NCI-H1930 (cell line): ENCODE measurements around the gene MMADHC.
A peak's percentile ranks its signal among the peaks of the same experiment; 100 is the strongest.
"Not testable (repeated sequence)": the region's sequence is repeated elsewhere in the genome, so short reads cannot be mapped to it uniquely, and the experiment has no call there.

Experiments used
- DNase-seq, 2 experiments: peaks; one replicate each; lab custom pipeline; 2025; lab: John Stamatoyannopoulos, UW

Gene MMADHC

DNA sequence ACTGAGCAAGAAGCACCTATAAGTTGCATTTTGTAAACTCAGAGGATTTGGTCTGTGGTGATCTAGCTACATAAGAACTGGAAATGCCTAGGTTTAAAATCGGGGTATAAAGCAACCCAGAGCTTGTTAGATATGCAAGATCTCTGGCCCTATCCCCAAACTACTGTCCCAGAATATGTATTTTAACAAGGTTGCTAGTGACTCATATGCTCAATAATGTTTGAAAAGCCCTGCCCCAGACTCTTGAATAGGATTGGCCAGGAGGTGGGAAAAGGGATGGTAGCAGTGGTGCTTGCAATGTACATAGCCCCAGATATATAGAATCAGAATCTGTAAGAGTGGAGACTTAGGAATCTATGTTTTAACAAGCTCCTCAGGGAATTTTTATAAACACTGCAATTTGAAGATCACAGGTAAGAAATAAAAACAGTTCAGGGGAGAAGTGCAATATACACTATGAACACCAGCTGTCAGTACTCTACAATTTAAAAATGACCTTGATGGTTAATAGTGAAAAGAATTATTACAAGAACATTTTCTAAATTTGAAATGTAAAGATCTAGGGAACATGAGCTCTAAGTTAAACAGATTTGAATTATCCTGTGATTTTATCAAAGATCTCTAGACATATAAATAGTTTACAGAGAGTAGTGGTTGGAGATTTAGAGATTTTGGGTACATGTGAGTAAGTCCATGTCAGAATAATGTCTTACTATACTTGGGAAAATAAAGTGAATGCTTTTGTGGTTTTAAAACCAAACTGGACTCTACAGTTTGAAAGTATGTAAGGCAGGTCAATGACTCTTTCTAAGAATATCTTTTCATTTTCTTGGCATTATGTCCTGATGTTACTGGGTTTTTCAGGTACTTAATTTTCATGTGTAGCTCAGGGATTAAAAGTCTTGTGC, 7.7 kb upstream of the MMADHC start:
- no peak for DNase-seq

DNA sequence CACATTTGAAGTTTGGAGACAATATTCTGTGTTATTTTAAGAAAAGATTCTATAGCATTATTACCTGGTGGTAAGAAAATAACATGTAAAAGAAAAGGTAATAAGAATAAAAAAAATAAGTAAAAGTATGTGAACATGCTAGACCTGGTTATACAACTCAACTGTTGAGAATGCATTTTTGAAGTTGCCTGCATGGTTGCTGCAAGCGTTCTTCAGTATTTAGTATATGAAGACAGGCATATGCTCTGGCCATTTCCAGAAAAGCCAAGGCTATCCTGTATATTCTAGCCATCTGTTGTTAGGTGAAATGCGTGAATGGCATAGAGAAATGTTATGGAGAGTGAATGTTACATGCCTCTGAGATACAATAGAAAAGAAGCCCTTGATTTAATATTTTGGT, 6.8 kb upstream of the MMADHC start:
- DNase-seq = no peak

DNA sequence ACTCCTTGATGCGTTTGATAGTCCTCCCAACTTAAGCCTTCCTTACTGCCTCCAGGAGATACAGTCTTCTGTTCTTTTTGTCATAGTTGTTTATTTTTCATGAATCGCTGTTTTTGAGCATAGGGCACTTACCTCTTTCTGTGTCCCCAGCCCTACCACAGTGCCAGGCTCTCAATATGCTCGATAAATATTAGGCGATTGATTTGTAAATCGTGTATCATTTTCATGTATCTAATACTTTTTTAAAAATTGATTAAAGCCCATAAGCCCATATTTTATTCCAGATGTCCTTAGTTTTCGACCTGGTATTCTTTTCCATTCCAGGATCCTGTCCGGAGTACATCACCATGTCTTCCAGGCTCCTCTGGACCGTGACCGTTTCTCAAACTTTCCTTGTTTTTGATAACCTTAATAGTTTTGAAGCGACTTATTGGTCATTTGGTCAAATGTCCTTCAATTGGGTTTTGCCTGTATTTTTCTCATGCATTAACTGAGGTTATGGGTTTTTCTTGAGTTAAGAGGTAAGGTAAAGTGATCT, 444 bp upstream of the MMADHC start:
- no peak for DNase-seq

DNA sequence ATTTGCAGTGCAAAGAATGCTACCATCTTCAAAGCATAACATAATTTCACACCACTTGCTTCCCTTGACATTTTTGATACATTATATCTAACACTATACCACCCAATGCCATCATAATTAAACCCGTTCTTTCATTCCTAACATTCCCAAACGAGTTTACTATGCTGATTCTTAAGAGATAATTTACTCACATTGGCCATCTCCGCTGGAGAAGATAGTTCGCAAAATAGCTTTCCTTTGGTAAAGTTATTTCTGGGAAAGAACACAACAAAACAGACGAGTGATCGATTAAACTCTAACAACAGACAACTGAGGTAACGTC, 716 bp downstream of the MMADHC start:
- no peak for DNase-seq

DNA sequence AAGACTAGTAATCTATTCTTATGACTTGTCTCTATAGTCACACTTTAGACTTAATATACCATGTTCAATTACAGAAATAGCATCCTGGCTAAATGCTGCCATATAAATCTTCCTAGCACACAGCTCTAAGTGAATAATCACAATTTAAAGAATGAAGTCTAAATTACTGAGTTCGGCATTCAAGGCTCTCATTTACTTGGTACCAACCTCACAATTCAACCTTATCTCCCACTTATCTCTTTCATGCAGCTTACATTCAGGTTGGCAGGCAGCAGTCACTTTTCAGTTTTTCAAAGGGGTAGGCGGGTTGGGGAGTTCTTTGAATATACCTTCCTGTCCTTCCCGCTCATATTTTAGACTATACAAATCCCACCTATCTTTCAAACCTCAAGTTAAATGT, 1.5 kb downstream of the MMADHC start:
- DNase-seq = no peak

DNA sequence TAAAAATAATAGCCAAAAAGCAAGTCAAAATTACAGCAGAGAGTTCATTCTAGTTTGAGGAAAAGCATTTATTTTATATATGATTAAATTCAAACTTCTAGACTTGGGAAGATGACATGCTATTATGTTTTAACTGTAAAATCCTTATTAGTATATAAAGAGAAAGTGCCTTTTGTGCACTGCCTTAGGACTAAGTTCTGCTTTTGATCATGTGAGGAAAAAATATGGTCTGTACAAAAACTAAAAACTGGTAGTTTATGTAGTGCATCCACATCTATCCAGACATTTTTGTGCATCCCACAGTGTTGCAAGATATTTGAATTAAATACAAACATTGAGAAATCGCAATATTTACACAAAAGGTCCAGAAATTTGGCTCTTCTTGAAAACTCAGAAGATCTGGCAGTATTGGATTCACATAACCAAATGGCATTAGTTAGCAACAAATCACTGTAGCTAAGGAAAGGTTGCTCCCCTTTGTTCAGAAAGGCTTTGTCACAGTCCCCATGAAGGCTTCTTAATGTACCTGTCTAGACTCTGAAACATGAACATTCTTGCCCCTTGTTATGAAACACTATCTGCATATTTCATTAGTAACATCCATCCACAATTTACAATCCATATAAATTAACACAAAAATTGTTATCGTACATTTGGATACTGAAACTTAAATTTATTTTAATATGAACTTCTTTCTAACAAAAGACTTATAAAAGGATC, 2.2 kb downstream of the MMADHC start:
- DNase-seq = no peak

DNA sequence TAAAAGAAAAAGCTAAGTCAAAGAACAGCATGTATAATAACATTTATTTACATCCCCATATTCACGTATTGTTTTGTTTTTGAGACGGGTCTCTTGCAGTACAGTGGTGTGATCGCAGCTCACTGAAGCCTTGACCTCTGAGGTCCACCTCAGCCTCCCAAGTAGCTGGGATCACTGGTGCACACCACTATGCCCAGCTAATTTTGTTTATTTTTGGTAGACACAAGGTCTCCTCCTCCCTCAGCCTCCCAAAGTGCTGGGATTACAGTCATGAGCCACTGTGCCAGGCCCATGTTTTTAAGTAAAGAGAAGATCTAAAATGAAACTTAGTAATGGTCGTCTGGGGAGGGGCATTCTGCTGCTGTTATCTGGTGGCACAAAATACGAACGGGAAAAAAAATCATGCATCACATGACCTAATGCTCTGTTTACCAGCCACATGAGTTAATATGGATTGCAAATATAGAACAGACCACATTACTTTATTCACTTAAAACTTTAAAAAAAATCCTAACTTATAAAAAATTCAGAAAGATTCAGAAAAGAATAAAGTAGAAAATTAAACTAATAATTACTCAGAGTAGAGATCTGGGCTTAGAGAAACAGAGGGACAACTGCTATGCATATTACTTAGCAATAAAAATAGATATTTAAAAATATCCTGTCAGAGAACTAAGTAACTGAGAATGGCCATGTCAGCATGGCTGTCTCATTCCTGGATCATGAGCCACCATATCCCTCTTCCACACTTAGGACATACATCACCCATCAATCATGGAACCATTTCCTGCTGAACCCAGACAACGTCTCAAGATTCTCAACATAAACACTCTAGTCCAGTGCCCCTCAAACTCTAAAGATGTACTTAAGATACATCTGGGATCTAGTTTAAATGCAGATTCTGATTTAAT, 7.3 kb downstream of the MMADHC start:
- DNase-seq = no peak

DNA sequence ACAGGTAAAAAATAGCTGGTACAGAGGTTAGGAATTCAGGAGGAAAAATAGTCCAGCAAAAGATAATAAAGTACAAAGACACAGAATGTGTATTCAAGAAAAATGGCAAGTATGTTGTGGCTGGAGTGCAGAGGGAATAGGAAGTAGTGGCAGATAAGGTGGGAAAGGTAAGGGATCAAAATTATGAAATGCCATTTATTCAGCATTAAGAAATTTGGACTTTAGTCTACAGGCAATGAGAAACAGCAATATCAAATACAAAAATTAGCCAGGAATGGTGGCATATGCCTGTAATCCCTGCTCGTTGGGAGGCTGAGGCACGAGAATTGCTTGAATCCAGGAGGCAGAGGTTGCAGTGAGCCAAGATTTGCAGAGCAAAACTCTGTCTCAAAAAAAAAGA, 10.3 kb downstream of the MMADHC start:
- DNase-seq = no peak

DNA sequence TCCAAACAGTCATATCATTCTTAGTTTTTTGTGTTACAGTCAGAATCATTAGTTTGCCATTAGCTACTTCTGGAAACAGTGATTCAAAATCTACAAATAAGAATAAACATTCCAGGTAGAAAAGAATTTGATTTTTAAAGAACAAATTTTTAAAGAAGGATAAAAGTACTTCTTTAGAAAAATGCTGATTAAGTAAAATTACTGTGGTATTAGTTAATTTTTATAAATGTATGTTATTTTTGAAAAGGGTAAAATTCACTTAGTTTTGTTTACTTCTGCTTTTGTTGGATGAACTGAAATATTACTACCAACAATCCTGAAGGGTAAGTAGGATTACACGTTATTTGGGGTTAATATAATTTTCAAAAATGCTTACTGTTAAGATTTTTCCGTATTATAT, 11.8 kb downstream of the MMADHC start:
- DNase-seq = no peak

DNA sequence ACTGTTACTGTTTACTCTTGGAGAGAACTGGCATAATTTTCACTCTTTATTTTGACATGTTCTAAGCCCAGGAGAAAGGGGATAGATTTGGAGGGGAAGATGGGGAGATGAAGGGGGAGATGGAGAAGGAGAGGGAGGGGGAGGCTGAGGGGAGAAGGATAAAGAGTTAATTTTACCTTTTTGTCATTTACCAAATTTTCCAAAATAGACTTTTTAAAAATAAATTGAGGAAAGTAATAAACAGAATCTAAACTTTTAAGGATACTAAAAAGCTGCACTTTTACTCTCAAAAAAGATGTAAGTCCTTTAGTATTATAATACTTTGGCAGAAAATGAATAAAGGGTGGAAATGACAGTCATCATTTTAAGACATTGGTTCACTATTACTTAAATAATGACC, 12.3 kb downstream of the MMADHC start:
- DNase-seq = no peak

DNA sequence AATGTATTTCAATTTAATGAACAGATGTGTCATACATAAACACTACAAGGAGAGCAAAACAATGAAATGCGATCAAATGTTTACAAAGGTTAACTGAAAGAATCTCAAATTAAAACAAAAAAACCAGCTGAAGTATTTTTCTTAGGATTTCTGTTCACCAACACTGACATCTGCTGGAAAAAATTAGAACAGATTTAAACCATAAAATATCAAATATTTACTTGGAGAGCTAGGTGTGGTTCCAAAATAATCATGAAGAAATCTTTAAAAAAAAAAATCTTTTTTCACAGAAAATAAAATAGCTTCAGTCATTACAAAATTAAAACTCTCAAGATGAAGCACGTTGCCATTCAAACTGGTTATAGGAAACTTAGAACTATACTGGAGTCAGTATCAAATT, 13.8 kb downstream of the MMADHC start:
- DNase-seq = no peak

DNA sequence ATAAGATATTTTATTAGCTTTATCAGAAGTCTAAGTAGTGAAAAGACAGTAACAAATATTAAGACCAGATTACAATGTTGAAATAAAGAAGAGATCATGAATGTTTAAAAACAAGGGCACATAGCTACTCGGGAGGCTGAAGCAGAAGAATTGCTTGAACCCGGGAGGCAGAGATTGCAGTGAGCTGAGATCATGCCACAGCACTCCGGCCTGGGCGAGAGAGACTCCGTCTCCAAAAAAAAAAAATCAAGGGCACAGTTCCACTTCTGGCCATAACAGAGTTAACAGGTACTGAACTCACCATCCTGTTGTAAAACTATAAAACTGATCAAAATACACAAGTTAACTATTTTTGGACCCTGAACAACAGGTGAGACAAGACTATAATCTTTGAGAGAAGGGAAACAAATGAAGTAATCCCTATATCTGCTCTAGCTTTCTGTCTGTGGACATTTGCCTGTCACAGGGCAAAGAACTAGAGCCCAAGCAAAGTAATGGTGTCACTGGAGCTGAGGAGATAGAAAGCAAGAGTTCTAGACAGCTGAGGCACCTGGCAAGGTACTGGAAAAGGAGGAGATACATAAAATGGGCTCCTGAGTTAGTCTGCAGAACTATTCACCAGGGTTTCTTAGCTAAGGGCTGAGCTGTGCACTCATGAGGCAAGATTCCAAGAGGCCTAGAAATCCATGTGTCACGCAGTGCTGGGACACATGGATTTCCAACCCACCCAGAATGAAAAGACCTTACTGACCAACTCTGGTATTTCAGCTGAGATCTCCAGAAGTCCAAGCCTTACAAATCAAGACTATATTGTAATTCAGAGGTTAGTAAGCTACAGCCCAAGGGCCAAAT, 15.2 kb downstream of the MMADHC start:
- no peak for DNase-seq

DNA sequence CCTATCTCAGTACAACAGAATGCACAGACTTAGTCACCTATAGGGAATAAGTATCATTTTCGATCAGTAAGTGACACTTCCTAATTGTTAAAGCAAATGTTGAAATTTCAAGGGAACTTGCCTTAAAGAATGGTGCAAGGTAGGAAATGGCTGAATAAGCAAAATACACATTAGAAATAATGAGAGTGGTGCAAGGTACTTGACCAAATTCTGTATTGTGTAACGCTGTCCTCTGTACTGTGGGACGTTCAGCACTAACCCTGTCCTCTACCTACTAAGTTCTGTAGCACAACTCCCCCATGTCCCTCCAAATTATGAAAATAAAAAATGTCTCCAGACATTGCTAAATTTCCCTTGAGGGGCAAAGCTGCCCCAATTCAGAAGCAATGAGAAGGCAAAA, 19.4 kb downstream of the MMADHC start:
- no peak for DNase-seq

DNA sequence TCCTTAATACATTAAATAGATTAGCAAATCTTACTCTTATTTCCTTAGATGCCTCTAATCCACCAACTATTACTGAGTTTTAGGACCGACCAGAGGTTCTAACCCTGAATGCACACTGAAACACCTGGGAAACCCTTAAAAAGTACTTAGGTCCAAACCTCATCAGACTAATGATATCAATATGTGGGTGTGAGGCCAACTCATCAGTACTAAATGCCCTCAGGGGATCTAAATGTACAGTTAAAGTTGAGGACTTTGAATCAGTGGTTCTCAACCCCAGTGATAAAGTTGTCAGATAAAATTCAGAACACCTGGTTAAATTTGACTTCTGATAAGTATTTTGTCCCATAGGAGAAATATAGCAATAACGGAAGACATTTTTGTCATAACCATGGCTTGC, 20.9 kb downstream of the MMADHC start:
- DNase-seq = no peak

DNA sequence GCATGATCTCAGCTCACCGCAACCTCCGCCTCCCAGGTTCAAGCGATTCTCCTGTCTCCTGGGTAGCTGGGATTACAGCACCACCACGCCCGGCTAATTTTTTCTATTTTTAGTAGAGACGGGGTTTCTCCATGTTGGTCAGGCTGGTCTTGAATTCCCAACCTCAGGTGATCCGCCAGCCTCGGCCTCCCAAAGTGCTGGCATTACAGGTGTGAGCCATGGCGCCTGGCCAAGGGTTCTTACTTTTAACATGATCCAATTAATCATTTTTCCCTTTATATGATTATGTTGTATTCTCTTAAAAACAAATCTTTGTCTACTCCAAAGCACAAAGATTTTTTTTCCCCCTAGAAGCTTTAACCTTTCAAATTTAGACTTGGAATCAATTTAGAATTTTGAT, 21.9 kb downstream of the MMADHC start:
- DNase-seq = not testable (repeated sequence)

DNA sequence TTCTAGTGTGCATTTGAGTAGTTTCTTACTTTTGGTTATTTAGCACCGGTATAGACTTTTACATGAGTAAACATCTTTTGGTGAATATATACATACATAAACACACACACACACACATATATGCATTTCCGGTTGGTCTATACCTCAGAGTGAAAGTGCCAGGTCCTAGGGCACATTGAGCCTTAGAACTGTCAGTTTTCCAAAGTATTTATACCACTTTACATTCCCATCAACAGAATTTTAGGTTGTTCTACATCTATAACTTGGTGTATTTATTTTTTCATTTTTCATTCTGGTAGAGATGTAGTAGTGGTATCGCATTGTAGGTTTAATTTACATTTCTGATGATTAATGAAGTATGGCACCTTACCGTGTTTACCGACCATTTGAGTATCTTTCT, 22.6 kb downstream of the MMADHC start:
- DNase-seq = no peak

DNA sequence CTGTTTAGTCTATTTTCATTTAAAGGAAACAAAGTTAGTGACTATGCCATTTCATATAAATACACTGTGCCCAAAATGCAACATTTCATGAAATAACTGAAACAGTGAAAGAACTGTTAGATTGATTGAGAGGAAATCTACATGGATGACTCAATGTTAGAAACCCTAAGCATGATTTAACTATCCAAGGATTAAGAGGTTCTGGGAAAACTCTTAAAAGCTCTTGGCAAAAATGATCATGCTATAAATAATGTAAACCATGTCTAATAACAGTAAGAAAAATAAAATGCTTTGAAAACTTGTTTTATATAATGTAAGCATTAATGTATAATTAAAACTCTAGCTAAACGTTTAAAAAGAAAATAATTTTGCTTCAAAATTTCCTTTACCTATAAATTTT, 23.5 kb downstream of the MMADHC start:
- no peak for DNase-seq

DNA sequence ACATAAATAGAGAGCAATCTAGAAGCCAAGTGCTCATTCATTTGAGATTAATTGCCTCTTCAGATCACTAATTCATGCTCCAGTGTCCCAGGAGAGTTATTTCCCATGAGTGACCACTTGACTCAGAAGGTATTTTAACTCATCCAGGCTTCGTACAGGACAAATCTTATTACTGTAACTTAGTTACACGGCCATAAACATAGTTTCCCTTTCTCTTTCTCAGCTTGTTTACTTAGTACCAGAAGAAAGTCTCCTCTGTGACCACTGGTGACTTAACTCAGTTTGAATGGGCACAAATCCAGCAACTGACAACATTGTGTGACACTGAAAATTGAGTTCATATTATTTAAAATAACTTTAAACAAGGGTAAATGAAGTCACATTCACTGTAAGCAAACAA, 25.3 kb downstream of the MMADHC start:
- DNase-seq = no peak

DNA sequence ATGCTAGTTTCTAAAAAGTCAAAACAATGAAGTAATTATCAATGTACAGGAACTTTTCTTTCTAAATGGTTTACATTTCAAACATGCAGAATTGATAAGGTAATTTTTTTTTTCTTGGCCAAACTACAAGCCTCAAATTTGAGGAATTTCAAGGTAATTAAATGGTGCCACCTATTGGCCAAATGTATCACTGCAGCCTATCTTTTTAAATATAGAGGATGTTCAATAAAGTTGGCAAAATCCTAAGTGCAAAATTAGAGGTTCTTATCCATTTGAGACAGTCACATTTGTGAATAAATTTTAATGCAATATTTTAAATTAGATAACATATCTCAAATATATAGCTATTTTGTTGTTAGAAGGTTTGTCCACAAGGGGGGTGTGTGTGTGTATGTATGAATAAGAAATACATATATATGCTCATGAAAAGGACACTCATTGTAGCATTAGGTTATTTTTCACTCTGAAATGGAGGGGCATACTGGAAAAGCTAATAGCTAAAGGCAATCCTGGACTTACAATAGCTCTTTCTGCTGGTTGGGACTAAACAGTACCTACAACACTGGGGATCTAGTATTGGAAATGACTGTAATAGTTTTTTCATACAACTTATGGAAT, 26.2 kb downstream of the MMADHC start:
- peak in 1 of 2 experiments; percentile 7 for DNase-seq

DNA sequence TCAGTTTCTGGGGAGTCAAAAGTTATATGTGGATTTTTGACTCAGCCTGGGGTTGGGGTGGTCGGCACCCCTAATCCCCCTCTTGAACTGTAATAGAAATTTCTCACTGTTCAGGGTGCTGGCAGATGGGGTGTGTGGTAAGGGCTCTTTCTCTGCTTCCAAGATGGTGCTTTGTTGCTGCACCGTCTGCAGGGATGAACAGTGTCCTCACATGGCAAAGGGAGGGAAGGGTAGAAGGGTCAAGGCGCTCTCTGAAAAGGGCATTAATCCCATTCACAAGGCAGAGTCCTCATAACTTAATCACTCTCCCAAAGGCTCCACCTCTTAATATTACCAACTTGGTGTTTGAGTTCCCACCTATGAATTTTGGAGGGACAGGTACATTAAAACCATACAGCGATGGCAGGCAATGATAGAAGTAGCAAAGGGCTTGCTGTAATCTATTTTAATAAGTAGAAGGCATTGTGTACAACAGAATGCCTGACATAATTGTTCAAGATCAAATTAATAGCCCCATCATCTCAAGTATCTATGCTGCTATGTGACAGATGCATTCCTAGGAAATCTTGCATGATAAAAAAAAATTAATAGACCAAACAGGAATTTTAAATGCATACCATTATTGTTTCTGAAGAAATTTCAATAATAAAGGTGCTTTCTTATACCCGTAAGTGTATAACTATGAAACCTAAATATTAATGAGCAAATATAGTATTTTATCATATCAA, 28.1 kb downstream of the MMADHC start:
- no peak for DNase-seq
